Thyroid gland (tissue), 4 donors: ENCODE measurements around the gene PTPN21. TPM values are rescaled to one million over a fixed set of nuclear protein-coding genes. Genes with fewer than 3 reads are reported as not detected.

Experiments used
- DNase-seq, 2 donors: peaks; one replicate each; pipeline ENCODE4 v3.0.0-alpha.2; 2019
- H3K27ac ChIP-seq, 3 donors: fragments of 200-600 bp; sonication (generic); 1 replicate in 2 of 3; 2 replicates in 1 of 3; pipeline ENCODE4 v1.5.1; 2016 to 2019; ENCODE audit warnings: mild to moderate bottlenecking in 1 of 3, moderate library complexity in 1 of 3
- H3K27me3 ChIP-seq: fragments of 200-600 bp; sonication (generic); one replicate; pipeline ENCODE4 v1.5.1; 2019
- H3K36me3 ChIP-seq, 2 donors: fragments of 200-600 bp; sonication (generic); one replicate each; pipeline ENCODE4 v1.5.1; 2016 to 2019
- H3K4me1 ChIP-seq, 2 donors: fragments of 200-600 bp; sonication (generic); one replicate each; pipeline ENCODE4 v1.5.1; 2017 to 2019
- H3K4me3 ChIP-seq, 3 donors: fragments of 200-600 bp; sonication (generic); replicated peaks in 1 of 3; 1 replicate in 2 of 3; 2 replicates in 1 of 3; pipeline ENCODE4 v1.5.1; 2016; ENCODE audit warnings: mild to moderate bottlenecking in 1 of 3
- H3K9me3 ChIP-seq: fragments of 200-600 bp; sonication (generic); one replicate; pipeline ENCODE4 v1.5.1; 2017
- CTCF ChIP-seq, 6 experiments: fragments of 200-600 bp in 3 of 6; fragments of 450-650 bp in 3 of 6; sonication (generic) in 3 of 6; IDR thresholded peaks; one replicate each; pipeline ENCODE4 v1.5.1; 2016 to 2019; ENCODE audit warnings: antibody characterized with exemption in 6 of 6, mild to moderate bottlenecking in 2 of 6, inconsistent platforms in 1 of 6, moderate library complexity in 1 of 6
- POLR2A ChIP-seq, 2 donors: fragments of 450-650 bp; IDR thresholded peaks; one replicate each; pipeline ENCODE4 v1.6.1; 2017; ENCODE audit warnings: antibody characterized with exemption in 2 of 2, mild to moderate bottlenecking in 2 of 2, moderate library complexity in 1 of 2
- WGBS, 2 donors: methylation state at CpG; one replicate each; pipeline ENCODE4 v1.1.5; 2017; 5-methylcytosine and 5-hydroxymethylcytosine counted together
- intact Hi-C: fragments of 100-400 bp; cut with DNase I; formaldehyde crosslinking; loops from one replicate; pipeline ENCODE4 v1.15.1; 2023
- total RNA-seq, 4 donors: library from RNA; depleted of rRNA; stranded (reverse); fragments of >200 nt; gene quantifications; one replicate each; pipeline ENCODE4 v1.2.3, GENCODE V29; 2016

The PTPN21 gene
- total RNA-seq, 4 donors from 2014 or later, result 32.2 to 40.0 (median 36.1) TPM

GRCh38 chr14:88481059-88481458, 73.7 kb downstream of the PTPN21 start:
- no peak for TF ChIP-seq POLR2A (IDR thresholded peaks at IDR 0.05)
- TF ChIP-seq CTCF (IDR thresholded peaks at IDR 0.05), result no peak
- peaks cover 19% of the 10 kb centered on the region in 2 donors for H3K36me3 ChIP-seq
- DNase-seq, result no peak

GRCh38 chr14:88479574-88479987, 75.2 kb downstream of the PTPN21 start:
- no peak for DNase-seq
- Histone ChIP-seq H3K27ac (no peak overlapping the region), H3K4me1 (peaks cover 40 to 48% of the 10 kb centered on the region in 2 donors), H3K36me3 (peaks cover 19% of the 10 kb centered on the region in 2 donors), H3K9me3 (no peaks in the 10 kb centered on the region), H3K4me3 (no peak overlapping the region), H3K27me3 (no peaks in the 10 kb centered on the region)
- intact Hi-C loops, result no loop called here
- TF ChIP-seq POLR2A (IDR thresholded peaks at IDR 0.05), result no peak
- no peak for TF ChIP-seq CTCF (IDR thresholded peaks at IDR 0.05)
- WGBS, 2 donors, result 93 to 94% methylated on average over 21 to 40 of the region's 40 CpGs

More at GRCh38 chr14:88481059-88481458, 73.7 kb downstream of the PTPN21 start:
- peak overlapping the region; percentile 84 to 93 (median 92) for H3K27ac ChIP-seq
- H3K4me3 ChIP-seq, result no peak overlapping the region
- intact Hi-C loops, result no loop called here
- WGBS, 2 donors, result 51 to 63% methylated on average over 2 of the region's 2 CpGs
- peaks cover 34 to 35% of the 10 kb centered on the region in 2 donors for H3K4me1 ChIP-seq
- H3K27me3 ChIP-seq, result no peaks in the 10 kb centered on the region
- H3K9me3 ChIP-seq, result no peaks in the 10 kb centered on the region

GRCh38 chr14:88478931-88479330, 75.9 kb downstream of the PTPN21 start:
- Histone ChIP-seq H3K27ac (no peak overlapping the region), H3K4me1 (peaks cover 44 to 54% of the 10 kb centered on the region in 2 donors), H3K36me3 (peaks cover 16 to 19% of the 10 kb centered on the region in 2 donors), H3K4me3 (no peak overlapping the region), H3K9me3 (no peaks in the 10 kb centered on the region), H3K27me3 (no peaks in the 10 kb centered on the region)
- no peak for TF ChIP-seq CTCF (IDR thresholded peaks at IDR 0.05)
- no peak for TF ChIP-seq POLR2A (IDR thresholded peaks at IDR 0.05)
- 97% methylated on average over 27 to 36 of the region's 36 CpGs for WGBS, 2 donors
- intact Hi-C loops, result no loop called here
- no peak for DNase-seq

- intact Hi-C loops, result no loop called here
- H3K27ac ChIP-seq, result peak overlapping the region in 2 of 3 donors; percentile 9 to 13
- peaks cover 16 to 19% of the 10 kb centered on the region in 2 donors for H3K36me3 ChIP-seq
- no peaks in the 10 kb centered on the region for H3K27me3 ChIP-seq
- 89 to 98% methylated on average over 6 of the region's 6 CpGs for WGBS, 2 donors
- no peak for DNase-seq
- H3K4me3 ChIP-seq, result no peak overlapping the region
- TF ChIP-seq CTCF (IDR thresholded peaks at IDR 0.05), result no peak
- no peak for TF ChIP-seq POLR2A (IDR thresholded peaks at IDR 0.05)
- H3K4me1 ChIP-seq, result peaks cover 43 to 52% of the 10 kb centered on the region in 2 donors
- H3K9me3 ChIP-seq, result no peaks in the 10 kb centered on the region
Measured at GRCh38 chr14:88477513-88478250, 77.1 kb downstream of the PTPN21 start.

GRCh38 chr14:88476825-88477224, 78.0 kb downstream of the PTPN21 start:
- intact Hi-C loops, result no loop called here
- H3K4me3 ChIP-seq, result no peak overlapping the region
- peaks cover 35 to 51% of the 10 kb centered on the region in 2 donors for H3K4me1 ChIP-seq
- H3K27me3 ChIP-seq, result no peaks in the 10 kb centered on the region
- no peaks in the 10 kb centered on the region for H3K9me3 ChIP-seq
- TF ChIP-seq POLR2A (IDR thresholded peaks at IDR 0.05) (no peak), CTCF (IDR thresholded peaks at IDR 0.05) (no peak)
- WGBS, 2 donors, result 94 to 95% methylated on average over 2 of the region's 2 CpGs
- H3K36me3 ChIP-seq, result peaks cover 16 to 19% of the 10 kb centered on the region in 2 donors
- H3K27ac ChIP-seq, result peak overlapping the region in 2 of 3 donors; percentile 97
- no peak for DNase-seq
